SK-N-SH (cell line): ENCODE results near the gene FLYWCH1. TPM values are rescaled to one million over a fixed set of nuclear protein-coding genes. Genes with fewer than 3 reads are reported as not detected.

Experiments used
- CTCF ChIA-PET: fragments of 300-600, 350-600 bp; formaldehyde crosslinking; extraction: SDS; loops from one replicate; lab custom pipeline; 2021; lab: Yijun Ruan, JAX
- POLR2A ChIA-PET: fragments of 350-600 bp; sonication (Branson Sonifier 250); formaldehyde crosslinking; extraction: SDS; loops from one replicate; lab custom pipeline; 2020; ENCODE audit warnings: antibody characterized with exemption, inconsistent platforms; lab: Yijun Ruan, JAX
- DNase-seq: peaks from one replicate; pipeline ENCODE4 v3.0.0; 2012
- H2AFZ ChIP-seq: fragments of 200-600 bp; sonication (generic); 2 replicates; pipeline ENCODE4 v1.8.1; 2016; ENCODE audit warnings: antibody characterized with exemption, mild to moderate bottlenecking, low read depth
- H3F3A ChIP-seq: fragments of 200-600 bp; sonication (generic); replicated peaks from 2 replicates; pipeline ENCODE3; 2016; ENCODE audit warnings: antibody characterized with exemption, mild to moderate bottlenecking; ENCODE audit not compliant: insufficient read depth
- H3K27ac ChIP-seq, 2 experiments: fragments of 200-500 bp in 1 of 2; fragments of 200-600 bp in 1 of 2; sonication (Bioruptor generic) in 1 of 2; sonication (generic), shearing (Covaris generic) in 1 of 2; 2 replicates each; pipeline versions ENCODE4 v1.5.1 to v1.6.1; 2014 to 2016; ENCODE audit warnings: low read depth in 2 of 2, inconsistent platforms in 1 of 2, low read length in 1 of 2, mild to moderate bottlenecking in 1 of 2, mixed read lengths in 1 of 2
- H3K27me3 ChIP-seq: fragments of 200-600 bp; sonication (generic), shearing (Covaris generic); 2 replicates; pipeline ENCODE4 v1.6.1; 2016; ENCODE audit warnings: mixed run types; ENCODE audit not compliant: insufficient read depth
- H3K36me3 ChIP-seq, 2 experiments: fragments of 200-500 bp in 1 of 2; fragments of 200-600 bp in 1 of 2; sonication (Bioruptor generic) in 1 of 2; sonication (generic) in 1 of 2; replicated peaks in 1 of 2; 2 replicates each; pipeline versions ENCODE3 to v1.5.1; 2014 to 2016; ENCODE audit warnings: low read length in 1 of 2, mild to moderate bottlenecking in 1 of 2; ENCODE audit not compliant: insufficient read depth in 2 of 2, control insufficient read depth in 1 of 2
- H3K4me1 ChIP-seq, 2 experiments: fragments of 200-500 bp in 1 of 2; fragments of 200-600 bp in 1 of 2; sonication (Bioruptor generic) in 1 of 2; sonication (generic), shearing (Covaris generic) in 1 of 2; 2 replicates each; pipeline versions ENCODE4 v1.5.1 to v1.6.1; 2014 to 2016; ENCODE audit warnings: low read depth in 1 of 2, low read length in 1 of 2, mixed run types in 1 of 2; ENCODE audit not compliant: insufficient read depth in 2 of 2, control insufficient read depth in 1 of 2
- H3K4me2 ChIP-seq: fragments of 200-600 bp; sonication (generic), shearing (Covaris generic); 2 replicates; pipeline ENCODE4 v1.6.1; 2017; ENCODE audit warnings: mixed run types
- H3K4me3 ChIP-seq, 2 experiments: fragments of 200-500 bp in 1 of 2; fragments of 200-600 bp in 1 of 2; sonication (Bioruptor generic) in 1 of 2; sonication (generic), shearing (Covaris generic) in 1 of 2; 2 replicates each; pipeline versions ENCODE4 v1.5.1 to v1.8.1; 2014 to 2016; ENCODE audit warnings: low read depth in 2 of 2, inconsistent platforms in 1 of 2, low read length in 1 of 2, mild to moderate bottlenecking in 1 of 2, mixed read lengths in 1 of 2, moderate library complexity in 1 of 2
- H3K79me2 ChIP-seq: fragments of 200-600 bp; sonication (generic); 2 replicates; pipeline ENCODE4 v1.8.1; 2017; ENCODE audit warnings: mild to moderate bottlenecking; ENCODE audit not compliant: insufficient read depth
- H3K9ac ChIP-seq: fragments of 200-600 bp; sonication (generic); 2 replicates; pipeline ENCODE4 v1.6.1; 2017; ENCODE audit warnings: mixed run types
- H3K9me2 ChIP-seq: fragments of 200-600 bp; sonication (generic); 2 replicates; pipeline ENCODE4 v1.6.1; 2017; ENCODE audit warnings: mixed run types
- H3K9me3 ChIP-seq: fragments of 200-600 bp; sonication (generic); 2 replicates; pipeline ENCODE4 v1.6.1; 2017; ENCODE audit warnings: mixed run types, mild to moderate bottlenecking, moderate library complexity
- H4K20me1 ChIP-seq: fragments of 200-600 bp; sonication (generic); 2 replicates; pipeline ENCODE4 v1.6.1; 2017; ENCODE audit warnings: mild to moderate bottlenecking, mixed run types; ENCODE audit not compliant: insufficient read depth
- FOSL2 ChIP-seq: IDR thresholded peaks from 2 replicates; pipeline ENCODE4 v1.4.0; 2012; ENCODE audit warnings: low read depth, mild to moderate bottlenecking, moderate library complexity, borderline replicate concordance
- FOXM1 ChIP-seq: IDR thresholded peaks from 2 replicates; pipeline ENCODE4 v1.4.0; 2012; ENCODE audit warnings: low read depth, mild to moderate bottlenecking
- GABPA ChIP-seq: IDR thresholded peaks from 2 replicates; pipeline ENCODE4 v1.4.0; 2012; ENCODE audit warnings: low read depth, mild to moderate bottlenecking
- GATA2 ChIP-seq: sonication (generic); formaldehyde crosslinking; IDR thresholded peaks from 2 replicates; pipeline ENCODE4 v1.5.0; 2020; ENCODE audit warnings: mild to moderate bottlenecking, missing genetic modification reagents
- NFIC ChIP-seq: IDR thresholded peaks from 2 replicates; pipeline ENCODE4 v1.4.0; 2012; ENCODE audit warnings: borderline replicate concordance
- NRF1 ChIP-seq: IDR thresholded peaks from 2 replicates; pipeline ENCODE4 v1.6.1; 2012; ENCODE audit warnings: low read depth, mild to moderate bottlenecking, low read length
- POLR2AphosphoS5 ChIP-seq: IDR thresholded peaks from 2 replicates; pipeline ENCODE4 v1.6.1; 2012; ENCODE audit warnings: low read depth, low read length
- RAD21 ChIP-seq: IDR thresholded peaks from 2 replicates; pipeline ENCODE4 v1.6.1; 2012; ENCODE audit warnings: mild to moderate bottlenecking, low read length
- RFX5 ChIP-seq: IDR thresholded peaks from 2 replicates; pipeline ENCODE4 v1.6.1; 2012; ENCODE audit warnings: mild to moderate bottlenecking, improper control_type of control experiment, low read length
- SIN3A ChIP-seq: IDR thresholded peaks from 2 replicates; pipeline ENCODE4 v1.6.1; 2012; ENCODE audit warnings: low read depth, mild to moderate bottlenecking, low read length, moderate library complexity, borderline replicate concordance
- SMC3 ChIP-seq: IDR thresholded peaks from 2 replicates; pipeline ENCODE4 v1.6.1; 2012; ENCODE audit warnings: low read depth, low read length, improper control_type of control experiment
- TAF1 ChIP-seq: IDR thresholded peaks from 2 replicates; pipeline ENCODE4 v1.6.1; 2012; ENCODE audit warnings: low read depth, mild to moderate bottlenecking, low read length, moderate library complexity, borderline replicate concordance
- whole genome bisulfite sequencing: methylation state at CpG from one replicate; pipeline ENCODE4 v1.1.6; 2017; ENCODE audit warnings: low lambda C conversion rate; 5-methylcytosine and 5-hydroxymethylcytosine counted together
- polyA plus RNA-seq, 3 experiments: library from polyadenylated mRNA; depleted of rRNA; stranded (reverse); fragments of >200 nt; gene quantifications; 2 replicates each; pipeline ENCODE4 v1.2.3, GENCODE V29; 2012
- TF ChIP-seq, protein P1 (sequence below): IDR thresholded peaks from 2 replicates; pipeline ENCODE4 v1.6.1; 2012; ENCODE audit warnings: mild to moderate bottlenecking, low read depth, low read length, moderate library complexity
- TF ChIP-seq, protein P2 (sequence below): fragments of 150-350 bp; IDR thresholded peaks from 2 replicates; pipeline ENCODE4 v1.6.1; 2016; ENCODE audit warnings: mild to moderate bottlenecking, low read depth, low read length
- TF ChIP-seq, protein P3 (sequence below): IDR thresholded peaks from 2 replicates; pipeline ENCODE4; 2012

The FLYWCH1 gene
- polyA plus RNA-seq, 1 of the 3 experiments (the other 2 are of a cell fraction): 30.1 TPM

DNA sequence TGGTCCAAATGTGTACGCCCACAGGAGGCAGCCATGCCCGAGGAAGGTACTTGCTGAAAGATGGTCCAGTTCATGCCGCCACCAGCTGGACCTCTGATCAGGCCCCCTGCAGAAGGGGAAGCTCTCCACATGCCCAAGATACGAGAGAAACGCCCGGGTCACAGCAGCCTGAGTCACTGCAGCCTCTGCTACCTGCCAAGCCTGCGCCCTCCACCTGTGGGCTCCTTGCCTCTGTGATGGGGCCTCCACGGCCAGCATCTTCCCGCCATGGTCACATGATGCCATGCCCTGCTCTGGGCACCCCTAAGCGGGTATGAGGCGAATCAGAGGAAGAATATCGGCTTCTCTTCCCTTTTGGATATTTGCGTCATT is 38.6 kb downstream of the FLYWCH1 start:
- 93% methylated on average over 11 of the region's 13 CpGs for WGBS
- Histone ChIP-seq H4K20me1 (no peaks in the 10 kb centered on the region), H3K79me2 (no peaks in the 10 kb centered on the region)

DNA sequence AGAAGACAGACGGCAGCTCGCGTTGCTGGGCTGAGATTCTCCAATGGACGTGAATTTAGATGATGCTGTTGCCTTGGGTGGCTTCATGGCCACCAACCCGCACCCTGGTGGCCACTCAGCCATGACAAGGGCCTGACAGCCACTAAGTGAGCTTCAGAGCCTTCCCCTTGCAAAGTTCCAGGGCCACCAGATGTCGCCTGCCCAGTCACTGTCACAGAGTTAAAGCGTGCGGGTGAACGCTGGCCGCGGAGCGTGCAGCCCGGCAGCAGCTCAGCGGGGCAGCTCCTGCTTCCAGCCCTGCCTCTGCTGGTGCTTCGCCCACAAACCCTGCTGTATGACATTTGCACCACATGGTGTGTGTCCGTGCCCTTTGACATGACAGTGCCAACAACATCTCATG is 39.0 kb downstream of the FLYWCH1 start:
- no peak overlapping the region for H3K9ac ChIP-seq
- H3K4me1 ChIP-seq: no peaks in the 10 kb centered on the region
- TF ChIP-seq, protein P1, sequence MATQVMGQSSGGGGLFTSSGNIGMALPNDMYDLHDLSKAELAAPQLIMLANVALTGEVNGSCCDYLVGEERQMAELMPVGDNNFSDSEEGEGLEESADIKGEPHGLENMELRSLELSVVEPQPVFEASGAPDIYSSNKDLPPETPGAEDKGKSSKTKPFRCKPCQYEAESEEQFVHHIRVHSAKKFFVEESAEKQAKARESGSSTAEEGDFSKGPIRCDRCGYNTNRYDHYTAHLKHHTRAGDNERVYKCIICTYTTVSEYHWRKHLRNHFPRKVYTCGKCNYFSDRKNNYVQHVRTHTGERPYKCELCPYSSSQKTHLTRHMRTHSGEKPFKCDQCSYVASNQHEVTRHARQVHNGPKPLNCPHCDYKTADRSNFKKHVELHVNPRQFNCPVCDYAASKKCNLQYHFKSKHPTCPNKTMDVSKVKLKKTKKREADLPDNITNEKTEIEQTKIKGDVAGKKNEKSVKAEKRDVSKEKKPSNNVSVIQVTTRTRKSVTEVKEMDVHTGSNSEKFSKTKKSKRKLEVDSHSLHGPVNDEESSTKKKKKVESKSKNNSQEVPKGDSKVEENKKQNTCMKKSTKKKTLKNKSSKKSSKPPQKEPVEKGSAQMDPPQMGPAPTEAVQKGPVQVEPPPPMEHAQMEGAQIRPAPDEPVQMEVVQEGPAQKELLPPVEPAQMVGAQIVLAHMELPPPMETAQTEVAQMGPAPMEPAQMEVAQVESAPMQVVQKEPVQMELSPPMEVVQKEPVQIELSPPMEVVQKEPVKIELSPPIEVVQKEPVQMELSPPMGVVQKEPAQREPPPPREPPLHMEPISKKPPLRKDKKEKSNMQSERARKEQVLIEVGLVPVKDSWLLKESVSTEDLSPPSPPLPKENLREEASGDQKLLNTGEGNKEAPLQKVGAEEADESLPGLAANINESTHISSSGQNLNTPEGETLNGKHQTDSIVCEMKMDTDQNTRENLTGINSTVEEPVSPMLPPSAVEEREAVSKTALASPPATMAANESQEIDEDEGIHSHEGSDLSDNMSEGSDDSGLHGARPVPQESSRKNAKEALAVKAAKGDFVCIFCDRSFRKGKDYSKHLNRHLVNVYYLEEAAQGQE: no peak
- TF ChIP-seq TAF1: no peak
- TF ChIP-seq FOXM1: no peak
- TF ChIP-seq RAD21: no peak
- TF ChIP-seq POLR2AphosphoS5: no peak
- TF ChIP-seq NFIC: no peak
- no peak for TF ChIP-seq SMC3
- TF ChIP-seq RFX5: no peak
- no peak for TF ChIP-seq SIN3A
- no peak for TF ChIP-seq GATA2 (CRISPR knock-in tag)
- TF ChIP-seq, protein P2, sequence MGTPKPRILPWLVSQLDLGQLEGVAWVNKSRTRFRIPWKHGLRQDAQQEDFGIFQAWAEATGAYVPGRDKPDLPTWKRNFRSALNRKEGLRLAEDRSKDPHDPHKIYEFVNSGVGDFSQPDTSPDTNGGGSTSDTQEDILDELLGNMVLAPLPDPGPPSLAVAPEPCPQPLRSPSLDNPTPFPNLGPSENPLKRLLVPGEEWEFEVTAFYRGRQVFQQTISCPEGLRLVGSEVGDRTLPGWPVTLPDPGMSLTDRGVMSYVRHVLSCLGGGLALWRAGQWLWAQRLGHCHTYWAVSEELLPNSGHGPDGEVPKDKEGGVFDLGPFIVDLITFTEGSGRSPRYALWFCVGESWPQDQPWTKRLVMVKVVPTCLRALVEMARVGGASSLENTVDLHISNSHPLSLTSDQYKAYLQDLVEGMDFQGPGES: no peak
- no peak for TF ChIP-seq GABPA
- no peak for TF ChIP-seq FOSL2
- WGBS: 83% methylated on average over 6 of the region's 16 CpGs
- H2AFZ ChIP-seq: no peak overlapping the region
- H4K20me1 ChIP-seq: no peaks in the 10 kb centered on the region
- H3K9me2 ChIP-seq: no peaks in the 10 kb centered on the region
- no peak overlapping the region for H3K4me2 ChIP-seq
- CTCF ChIA-PET: interaction anchor here (0.5 to 1.9 kb wide), 3 partner anchors 12 to 174 kb away, joined by 3 to 8 read pairs (median 7); no protein-coding TSS in a partner anchor
- H3K27me3 ChIP-seq: no peaks in the 10 kb centered on the region; the same call in 1 of the 2 replicates
- no peak overlapping the region for H3K27ac ChIP-seq
- no peaks in the 10 kb centered on the region for H3K79me2 ChIP-seq
- no peaks in the 10 kb centered on the region for H3F3A ChIP-seq
- no peaks in the 10 kb centered on the region for H3K9me3 ChIP-seq
- no peak overlapping the region for H3K4me3 ChIP-seq
- peaks cover 0 to 10% of the 10 kb centered on the region in 2 experiments for H3K36me3 ChIP-seq
- POLR2A ChIA-PET: no interaction called here
- no peak for DNase-seq

More for the DNA sequence above, 38.6 kb downstream of the FLYWCH1 start:
- H3K4me2 ChIP-seq: no peak overlapping the region
- TF ChIP-seq RFX5 (no peak), NRF1 (no peak)
- TF ChIP-seq, protein P3, sequence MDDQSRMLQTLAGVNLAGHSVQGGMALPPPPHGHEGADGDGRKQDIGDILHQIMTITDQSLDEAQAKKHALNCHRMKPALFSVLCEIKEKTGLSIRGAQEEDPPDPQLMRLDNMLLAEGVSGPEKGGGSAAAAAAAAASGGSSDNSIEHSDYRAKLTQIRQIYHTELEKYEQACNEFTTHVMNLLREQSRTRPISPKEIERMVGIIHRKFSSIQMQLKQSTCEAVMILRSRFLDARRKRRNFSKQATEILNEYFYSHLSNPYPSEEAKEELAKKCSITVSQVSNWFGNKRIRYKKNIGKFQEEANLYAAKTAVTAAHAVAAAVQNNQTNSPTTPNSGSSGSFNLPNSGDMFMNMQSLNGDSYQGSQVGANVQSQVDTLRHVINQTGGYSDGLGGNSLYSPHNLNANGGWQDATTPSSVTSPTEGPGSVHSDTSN: no peak
- TF ChIP-seq, protein P2: no peak
- H3K36me3 ChIP-seq: peaks cover 0 to 10% of the 10 kb centered on the region in 2 experiments
- no peaks in the 10 kb centered on the region for H3F3A ChIP-seq
- H3K9me2 ChIP-seq: no peaks in the 10 kb centered on the region
- H3K4me1 ChIP-seq: no peaks in the 10 kb centered on the region
- ChIA-PET CTCF (interaction anchor here (0.9 to 1.9 kb wide), 3 partner anchors 12 to 28 kb away, joined by 3 to 8 read pairs (median 7); no protein-coding TSS in a partner anchor), POLR2A (no interaction called here)
- no peaks in the 10 kb centered on the region; the same call in 1 of the 2 replicates for H3K27me3 ChIP-seq
- H3K27ac ChIP-seq: no peak overlapping the region
- H3K9me3 ChIP-seq: no peaks in the 10 kb centered on the region
- no peak overlapping the region for H3K9ac ChIP-seq
- no peak overlapping the region for H3K4me3 ChIP-seq
- DNase-seq: no peak
- no peak overlapping the region for H2AFZ ChIP-seq
